Vagina (tissue), 2 donors: Measurements from ENCODE around the gene GRM7. TPM values are rescaled to one million over a fixed set of nuclear protein-coding genes. Genes with fewer than 3 reads are reported as not detected.

ENCODE experiments used
- DNase-seq, 2 donors: peaks; one replicate each; pipeline ENCODE4 v3.0.0-alpha.2; 2017; ENCODE audit errors: extremely low spot score in 2 of 2
- H3K27ac ChIP-seq: fragments of 200-600 bp; sonication (generic); one replicate; pipeline ENCODE4 v1.5.1; 2019
- H3K27me3 ChIP-seq: fragments of 200-600 bp; sonication (generic); one replicate; pipeline ENCODE4 v1.5.1; 2019
- H3K36me3 ChIP-seq, 2 donors: fragments of 200-600 bp; sonication (generic); one replicate each; pipeline ENCODE4 v1.5.1; 2017 to 2019
- H3K4me1 ChIP-seq: fragments of 200-600 bp; sonication (generic); one replicate; pipeline ENCODE4 v1.5.1; 2019
- H3K4me3 ChIP-seq, 2 donors: fragments of 200-600 bp; sonication (generic); 1 replicate in 1 of 2; 2 replicates in 1 of 2; pipeline ENCODE4 v1.5.1; 2016 to 2019
- H3K9me3 ChIP-seq: fragments of 200-600 bp; sonication (generic); one replicate; pipeline ENCODE4 v1.5.1; 2019
- CTCF ChIP-seq, 3 experiments: fragments of 450-650 bp in 2 of 3; fragments of 200-600 bp in 1 of 3; sonication (generic) in 1 of 3; IDR thresholded peaks; one replicate each; pipeline ENCODE4 v1.5.1; 2017 to 2019; ENCODE audit warnings: antibody characterized with exemption in 3 of 3, mild to moderate bottlenecking in 2 of 3, moderate library complexity in 2 of 3
- POLR2A ChIP-seq, 2 donors: fragments of 450-650 bp; IDR thresholded peaks; one replicate each; pipeline ENCODE4 v1.6.1; 2017; ENCODE audit warnings: antibody characterized with exemption in 2 of 2, mild to moderate bottlenecking in 2 of 2, moderate library complexity in 2 of 2
- POLR2AphosphoS5 ChIP-seq, 2 donors: sonication (generic); formaldehyde crosslinking; IDR thresholded peaks; one replicate each; pipeline ENCODE4 v1.9.0; 2017; ENCODE audit warnings: antibody characterized with exemption in 2 of 2, mild to moderate bottlenecking in 2 of 2, low read depth in 1 of 2; ENCODE audit not compliant: insufficient read depth in 1 of 2
- intact Hi-C: fragments of 100-400 bp; cut with DNase I; formaldehyde crosslinking; loops from one replicate; pipeline ENCODE4 v1.15.1; 2023
- total RNA-seq: library from RNA; depleted of rRNA; stranded (reverse); fragments of >200 nt; gene quantifications from one replicate; pipeline ENCODE4 v1.2.3, GENCODE V29; 2016

GRM7 gene
- total RNA-seq, 1 donor from 2014 or later: 2.0 TPM

DNA sequence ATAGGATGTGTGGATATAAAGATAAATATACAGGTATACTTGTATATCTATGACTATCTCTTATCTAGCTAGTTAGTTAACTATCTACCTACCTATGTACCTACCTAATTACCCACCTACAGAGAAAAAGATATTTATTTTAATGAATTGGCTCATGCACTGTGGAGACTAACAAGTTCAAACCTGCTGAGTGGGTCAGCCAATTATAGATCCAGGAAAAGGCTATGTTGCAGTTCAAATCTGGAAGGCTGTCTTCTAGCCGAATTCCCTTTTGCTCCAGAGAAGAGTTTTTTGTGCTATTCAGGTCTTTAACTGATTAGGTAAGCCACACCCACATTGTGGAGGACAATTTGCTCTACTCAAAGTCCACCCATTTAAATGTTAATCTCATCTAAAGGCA lies 335.0 kb downstream of the GRM7 start:
- no peak for TF ChIP-seq CTCF (IDR thresholded peaks at IDR 0.05)
- TF ChIP-seq POLR2A (IDR thresholded peaks at IDR 0.05): no peak
- no peak for TF ChIP-seq POLR2AphosphoS5 (IDR thresholded peaks at IDR 0.05; ENCODE audit: insufficient read depth in 1 of 2, low read depth in 1 of 2)

GRCh38 chr3:7201784-7202183 lies 340.9 kb downstream of the GRM7 start:
- TF ChIP-seq POLR2AphosphoS5 (IDR thresholded peaks at IDR 0.05; ENCODE audit: insufficient read depth in 1 of 2, low read depth in 1 of 2): no peak
- TF ChIP-seq POLR2A (IDR thresholded peaks at IDR 0.05): no peak
- TF ChIP-seq CTCF (IDR thresholded peaks at IDR 0.05): no peak
- intact Hi-C loops: no loop called here
- Histone ChIP-seq H3K4me3 (no peak overlapping the region), H3K27me3 (no peaks in the 10 kb centered on the region), H3K4me1 (no peaks in the 10 kb centered on the region), H3K9me3 (no peaks in the 10 kb centered on the region), H3K36me3 (no peaks in the 10 kb centered on the region), H3K27ac (no peak overlapping the region)
- DNase-seq: no peak

More for the DNA sequence above, 335.0 kb downstream of the GRM7 start:
- no peaks in the 10 kb centered on the region for H3K4me1 ChIP-seq
- no peaks in the 10 kb centered on the region for H3K9me3 ChIP-seq
- intact Hi-C loops: no loop called here
- no peaks in the 10 kb centered on the region for H3K36me3 ChIP-seq
- H3K4me3 ChIP-seq: no peak overlapping the region
- DNase-seq: no peak
- H3K27me3 ChIP-seq: no peaks in the 10 kb centered on the region
- H3K27ac ChIP-seq: no peak overlapping the region

GRCh38 chr3:7203969-7204847 lies 343.3 kb downstream of the GRM7 start:
- H3K27me3 ChIP-seq: no peaks in the 10 kb centered on the region
- DNase-seq: no peak
- TF ChIP-seq POLR2AphosphoS5 (IDR thresholded peaks at IDR 0.05; ENCODE audit: insufficient read depth in 1 of 2, low read depth in 1 of 2): no peak
- no peak for TF ChIP-seq CTCF (IDR thresholded peaks at IDR 0.05)
- TF ChIP-seq POLR2A (IDR thresholded peaks at IDR 0.05): no peak
- H3K36me3 ChIP-seq: no peaks in the 10 kb centered on the region
- intact Hi-C loops: no loop called here
- H3K9me3 ChIP-seq: no peaks in the 10 kb centered on the region
- H3K4me3 ChIP-seq: no peak overlapping the region
- no peak overlapping the region for H3K27ac ChIP-seq
- H3K4me1 ChIP-seq: no peaks in the 10 kb centered on the region

GRCh38 chr3:7204848-7205156 lies 343.9 kb downstream of the GRM7 start:
- H3K4me1 ChIP-seq: no peaks in the 10 kb centered on the region
- no peaks in the 10 kb centered on the region for H3K9me3 ChIP-seq
- H3K27ac ChIP-seq: no peak overlapping the region
- no peaks in the 10 kb centered on the region for H3K36me3 ChIP-seq
- no peak overlapping the region for H3K4me3 ChIP-seq
- H3K27me3 ChIP-seq: no peaks in the 10 kb centered on the region
- intact Hi-C loops: no loop called here
- TF ChIP-seq CTCF (IDR thresholded peaks at IDR 0.05) (no peak), POLR2A (IDR thresholded peaks at IDR 0.05) (no peak), POLR2AphosphoS5 (IDR thresholded peaks at IDR 0.05; ENCODE audit: insufficient read depth in 1 of 2, low read depth in 1 of 2) (no peak)
- DNase-seq: no peak

GRCh38 chr3:7205535-7205934 lies 344.6 kb downstream of the GRM7 start:
- intact Hi-C loops: no loop called here
- no peak for DNase-seq
- Histone ChIP-seq H3K27me3 (no peaks in the 10 kb centered on the region), H3K27ac (peak overlapping the region; percentile 20), H3K4me3 (peak overlapping the region in 1 of 2 donors; percentile 19), H3K36me3 (no peaks in the 10 kb centered on the region), H3K4me1 (no peaks in the 10 kb centered on the region), H3K9me3 (no peaks in the 10 kb centered on the region)
- no peak for TF ChIP-seq POLR2AphosphoS5 (IDR thresholded peaks at IDR 0.05; ENCODE audit: insufficient read depth in 1 of 2, low read depth in 1 of 2)
- TF ChIP-seq POLR2A (IDR thresholded peaks at IDR 0.05): no peak
- no peak for TF ChIP-seq CTCF (IDR thresholded peaks at IDR 0.05)
